ENCODE measurements around the gene FPR3. TPM values are rescaled to one million over a fixed set of nuclear protein-coding genes. Genes with fewer than 3 reads are reported as not detected.

FPR3 gene
- total RNA-seq, 2 donors from 2014 or later = 1.6 to 4.9 TPM

DNA sequence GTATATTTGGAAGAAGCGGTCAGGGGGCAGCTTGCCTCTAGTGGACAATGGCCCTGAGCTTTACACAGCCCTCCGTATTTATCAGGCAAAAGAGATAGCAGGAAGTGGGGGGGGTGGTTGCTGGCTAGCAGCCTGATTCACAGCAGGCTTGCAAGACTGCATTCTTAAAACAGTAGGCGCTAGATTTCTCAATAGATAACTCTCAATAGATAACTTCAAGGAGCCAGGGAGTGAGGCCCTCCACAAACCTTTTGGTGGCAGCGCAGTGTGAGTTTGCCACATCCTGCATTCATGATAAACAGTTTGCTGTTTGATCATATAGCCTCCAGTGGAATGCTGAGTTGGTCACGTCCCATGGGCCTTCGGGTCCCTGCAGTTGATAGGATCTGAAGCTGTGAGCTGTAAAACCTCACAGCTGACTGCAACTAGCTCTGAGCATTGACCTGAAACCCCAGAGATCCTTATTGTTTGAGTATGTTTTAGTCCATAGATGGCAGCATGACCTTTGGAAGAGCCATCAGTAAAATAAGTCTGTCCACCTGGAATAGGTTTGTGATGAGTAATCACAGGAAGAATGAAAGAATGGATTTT lies 12.2 kb downstream of the FPR3 start:
- intact Hi-C loops (cut with DNase I) = no loop called here
- WGBS, 2 donors = 35 to 38% methylated on average over 5 to 6 of the region's 6 CpGs
- Histone ChIP-seq H3K9me3 (no peaks in the 10 kb centered on the region), H3K27ac (no peak overlapping the region), H3K4me3 (no peak overlapping the region), H3K27me3 (no peaks in the 10 kb centered on the region), H3K4me1 (no peaks in the 10 kb centered on the region), H3K36me3 (replicated peaks in 1 of 2; ENCODE audit: insufficient read depth in 1 of 2, low read depth in 2 of 2) (no peaks in the 10 kb centered on the region)
- TF ChIP-seq, protein P1, sequence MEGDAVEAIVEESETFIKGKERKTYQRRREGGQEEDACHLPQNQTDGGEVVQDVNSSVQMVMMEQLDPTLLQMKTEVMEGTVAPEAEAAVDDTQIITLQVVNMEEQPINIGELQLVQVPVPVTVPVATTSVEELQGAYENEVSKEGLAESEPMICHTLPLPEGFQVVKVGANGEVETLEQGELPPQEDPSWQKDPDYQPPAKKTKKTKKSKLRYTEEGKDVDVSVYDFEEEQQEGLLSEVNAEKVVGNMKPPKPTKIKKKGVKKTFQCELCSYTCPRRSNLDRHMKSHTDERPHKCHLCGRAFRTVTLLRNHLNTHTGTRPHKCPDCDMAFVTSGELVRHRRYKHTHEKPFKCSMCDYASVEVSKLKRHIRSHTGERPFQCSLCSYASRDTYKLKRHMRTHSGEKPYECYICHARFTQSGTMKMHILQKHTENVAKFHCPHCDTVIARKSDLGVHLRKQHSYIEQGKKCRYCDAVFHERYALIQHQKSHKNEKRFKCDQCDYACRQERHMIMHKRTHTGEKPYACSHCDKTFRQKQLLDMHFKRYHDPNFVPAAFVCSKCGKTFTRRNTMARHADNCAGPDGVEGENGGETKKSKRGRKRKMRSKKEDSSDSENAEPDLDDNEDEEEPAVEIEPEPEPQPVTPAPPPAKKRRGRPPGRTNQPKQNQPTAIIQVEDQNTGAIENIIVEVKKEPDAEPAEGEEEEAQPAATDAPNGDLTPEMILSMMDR (IDR thresholded peaks at IDR 0.05) = no peak
- TF ChIP-seq POLR2A (IDR thresholded peaks at IDR 0.05) = no peak
- no peak for ATAC-seq
- peak in 3 of 4 donors; percentile 10 to 43 (median 13) for DNase-seq

GRCh38 chr19:51807925-51808324 lies 13.0 kb downstream of the FPR3 start:
- Histone ChIP-seq H3K4me1 (no peaks in the 10 kb centered on the region), H3K36me3 (replicated peaks in 1 of 2; ENCODE audit: insufficient read depth in 1 of 2, low read depth in 2 of 2) (no peaks in the 10 kb centered on the region), H3K27me3 (no peaks in the 10 kb centered on the region), H3K9me3 (no peaks in the 10 kb centered on the region), H3K4me3 (no peak overlapping the region), H3K27ac (no peak overlapping the region)
- DNase-seq (no peak), ATAC-seq (no peak)
- intact Hi-C loops (cut with DNase I) = no loop called here
- 51 to 69% methylated on average over 2 of the region's 2 CpGs for WGBS, 2 donors
- TF ChIP-seq, protein P1 (IDR thresholded peaks at IDR 0.05) = no peak
- no peak for TF ChIP-seq POLR2A (IDR thresholded peaks at IDR 0.05)

DNA sequence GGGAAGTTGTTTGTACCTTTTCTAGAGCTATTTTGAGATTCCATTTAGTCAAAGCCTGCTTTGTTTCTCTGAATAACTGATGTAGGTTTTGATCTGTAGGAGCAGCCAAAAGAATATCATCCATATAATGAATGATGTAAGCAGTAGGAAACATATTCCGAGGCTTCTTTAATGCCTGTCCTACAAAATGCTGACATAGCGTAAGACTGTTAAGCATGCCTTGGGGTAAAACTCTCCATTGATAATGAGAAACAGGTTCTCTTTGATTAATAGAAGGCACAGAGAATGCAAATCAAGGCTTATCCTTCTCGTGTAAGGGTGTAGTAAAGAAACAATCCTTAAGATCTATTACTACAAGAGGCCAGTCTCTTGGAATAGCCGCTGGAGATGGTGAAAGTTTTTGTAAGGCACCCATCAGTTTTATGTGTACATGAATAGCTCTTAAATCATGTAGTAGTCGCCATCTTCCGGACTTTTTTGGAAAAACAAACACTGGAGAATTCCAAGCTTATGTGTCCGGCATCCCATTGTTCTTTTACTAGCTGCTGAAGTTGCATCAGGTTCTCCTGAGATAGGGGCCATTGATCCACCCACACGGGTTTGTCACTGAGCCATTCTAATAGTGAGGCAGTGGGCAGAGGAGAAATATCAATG lies 13.5 kb downstream of the FPR3 start:
- H3K36me3 ChIP-seq (replicated peaks in 1 of 2; ENCODE audit: insufficient read depth in 1 of 2, low read depth in 2 of 2) = no peaks in the 10 kb centered on the region
- ATAC-seq = no peak
- WGBS, 2 donors = 53 to 60% methylated on average over 8 of the region's 8 CpGs
- H3K27me3 ChIP-seq = no peaks in the 10 kb centered on the region
- H3K9me3 ChIP-seq = no peaks in the 10 kb centered on the region
- intact Hi-C loops (cut with DNase I) = no loop called here
- H3K4me1 ChIP-seq = no peaks in the 10 kb centered on the region
- TF ChIP-seq, protein P1 (IDR thresholded peaks at IDR 0.05) = no peak
- TF ChIP-seq POLR2A (IDR thresholded peaks at IDR 0.05) = no peak
- H3K4me3 ChIP-seq = no peak overlapping the region
- no peak overlapping the region for H3K27ac ChIP-seq
- no peak for DNase-seq

- H3K9me3 ChIP-seq = no peaks in the 10 kb centered on the region
- intact Hi-C loops (cut with DNase I) = no loop called here
- H3K27ac ChIP-seq = no peak overlapping the region
- no peaks in the 10 kb centered on the region for H3K27me3 ChIP-seq
- no peak for DNase-seq
- H3K4me1 ChIP-seq = no peaks in the 10 kb centered on the region
- WGBS, 2 donors = 47 to 68% methylated on average over 4 of the region's 4 CpGs
- no peak for ATAC-seq
- TF ChIP-seq, protein P1 (IDR thresholded peaks at IDR 0.05) = no peak
- no peak for TF ChIP-seq POLR2A (IDR thresholded peaks at IDR 0.05)
- H3K36me3 ChIP-seq (replicated peaks in 1 of 2; ENCODE audit: insufficient read depth in 1 of 2, low read depth in 2 of 2) = no peaks in the 10 kb centered on the region
- H3K4me3 ChIP-seq = no peak overlapping the region
Observed at GRCh38 chr19:51809787-51810186, 14.8 kb downstream of the FPR3 start.

GRCh38 chr19:51810223-51810622 lies 15.3 kb downstream of the FPR3 start:
- H3K27me3 ChIP-seq = no peaks in the 10 kb centered on the region
- no peaks in the 10 kb centered on the region for H3K9me3 ChIP-seq
- H3K36me3 ChIP-seq (replicated peaks in 1 of 2; ENCODE audit: insufficient read depth in 1 of 2, low read depth in 2 of 2) = no peaks in the 10 kb centered on the region
- intact Hi-C loops (cut with DNase I) = no loop called here
- DNase-seq (no peak), ATAC-seq (no peak)
- TF ChIP-seq, protein P1 (IDR thresholded peaks at IDR 0.05) = peak in 1 of 7 experiments; percentile 10
- no peak for TF ChIP-seq POLR2A (IDR thresholded peaks at IDR 0.05)
- H3K4me3 ChIP-seq = no peak overlapping the region
- 52 to 64% methylated on average over 6 to 7 of the region's 7 CpGs for WGBS, 2 donors
- H3K27ac ChIP-seq = no peak overlapping the region
- no peaks in the 10 kb centered on the region for H3K4me1 ChIP-seq

Data from body of pancreas (tissue), 4 donors.